Measurements from ENCODE around the gene NKX2-2. TPM values are rescaled to one million over a fixed set of nuclear protein-coding genes. Genes with fewer than 3 reads are reported as not detected.
A peak's percentile ranks its signal among the peaks of the same experiment; 100 is the strongest.

The NKX2-2 gene
- total and polyA plus RNA-seq, 5 donors, result not detected

DNA sequence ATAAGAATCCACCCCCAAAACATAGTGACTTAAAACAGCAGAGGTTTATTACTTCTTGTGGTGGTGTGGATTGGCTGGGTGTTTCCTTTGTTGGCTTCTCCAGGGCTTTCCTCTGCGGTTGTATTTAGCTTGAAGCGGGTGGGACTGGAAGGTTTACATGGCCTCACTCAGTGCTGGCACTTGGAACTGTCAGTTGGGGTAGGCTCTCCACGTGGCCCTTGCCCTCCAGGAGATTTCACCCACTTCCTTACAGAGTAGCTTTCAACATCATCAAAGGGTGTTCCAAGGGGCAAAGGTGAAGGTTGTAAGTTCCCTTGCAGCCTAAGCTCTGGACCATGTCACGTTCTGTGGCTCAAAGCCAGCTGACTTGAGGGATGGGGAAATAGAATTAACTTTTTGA, 32.5 kb upstream of the NKX2-2 start:
- H3K27me3 ChIP-seq (ENCODE audit: control insufficient read depth, insufficient read depth), result no peaks in the 10 kb centered on the region

DNA sequence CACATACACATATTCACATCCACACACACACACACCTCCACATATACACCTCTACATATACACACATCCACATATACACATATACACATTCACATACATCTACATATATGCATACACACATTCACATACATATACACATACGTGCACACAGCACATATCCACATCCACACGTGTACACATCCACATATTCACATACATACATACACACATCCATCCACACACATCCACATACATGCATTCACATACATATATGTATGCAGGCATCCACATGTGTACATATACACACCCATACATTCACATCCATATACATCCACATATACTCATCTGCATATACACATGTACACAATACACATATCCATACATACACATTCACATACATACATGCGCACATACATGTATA, 25.6 kb upstream of the NKX2-2 start:
- Histone ChIP-seq H3K27me3 (ENCODE audit: control insufficient read depth, insufficient read depth) (no peaks in the 10 kb centered on the region), H3K27ac (ENCODE audit: low read length) (no peak overlapping the region), H3K4me3 (ENCODE audit: low read length) (no peak overlapping the region), H3K4me1 (ENCODE audit: control insufficient read depth, insufficient read depth, low read length) (no peaks in the 10 kb centered on the region), H3K9me3 (ENCODE audit: control insufficient read depth, low read length) (no peaks in the 10 kb centered on the region)
- WGBS, result 74% methylated on average over 3 of the region's 3 CpGs
- DNase-seq (no peak), ATAC-seq (no peak)
- intact Hi-C loops (cut with DNase I), result no loop called here

More for the DNA sequence above, 32.5 kb upstream of the NKX2-2 start:
- no peak overlapping the region for H3K27ac ChIP-seq (ENCODE audit: low read length)
- H3K4me1 ChIP-seq (ENCODE audit: control insufficient read depth, insufficient read depth, low read length), result no peaks in the 10 kb centered on the region
- no peak overlapping the region for H3K4me3 ChIP-seq (ENCODE audit: low read length)
- DNase-seq, result peak in 1 of 3 donors; percentile 27
- H3K9me3 ChIP-seq (ENCODE audit: control insufficient read depth, low read length), result no peaks in the 10 kb centered on the region
- no peak for ATAC-seq
- intact Hi-C loops (cut with DNase I), result no loop called here
- 28% methylated on average over 4 of the region's 4 CpGs for WGBS

DNA sequence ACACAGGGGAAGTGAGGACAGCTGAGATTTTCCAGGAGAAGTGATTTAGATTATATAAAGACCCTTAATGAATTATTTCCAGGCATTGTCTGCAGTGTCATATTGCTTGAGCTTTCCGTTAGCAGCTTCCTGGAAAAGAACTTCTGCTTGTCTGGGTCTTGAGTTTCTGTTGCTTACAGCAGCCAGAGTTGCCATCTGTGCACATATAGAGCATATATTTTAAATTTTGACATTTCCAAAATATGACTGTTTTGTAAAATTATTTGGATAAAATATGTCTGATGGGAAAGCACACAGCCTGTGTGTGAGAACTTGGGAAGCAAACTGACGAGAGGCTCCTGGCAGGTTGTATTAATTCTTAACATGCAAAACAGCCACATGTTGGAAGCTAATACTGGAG, 21.0 kb upstream of the NKX2-2 start:
- Histone ChIP-seq H3K27me3 (ENCODE audit: control insufficient read depth, insufficient read depth) (no peaks in the 10 kb centered on the region), H3K27ac (ENCODE audit: low read length) (no peak overlapping the region), H3K9me3 (ENCODE audit: control insufficient read depth, low read length) (no peaks in the 10 kb centered on the region), H3K4me1 (ENCODE audit: control insufficient read depth, insufficient read depth, low read length) (no peaks in the 10 kb centered on the region), H3K4me3 (ENCODE audit: low read length) (no peak overlapping the region)
- 56% methylated on average over 2 of the region's 2 CpGs for WGBS
- intact Hi-C loops (cut with DNase I), result no loop called here
- DNase-seq, result no peak
- no peak for ATAC-seq

DNA sequence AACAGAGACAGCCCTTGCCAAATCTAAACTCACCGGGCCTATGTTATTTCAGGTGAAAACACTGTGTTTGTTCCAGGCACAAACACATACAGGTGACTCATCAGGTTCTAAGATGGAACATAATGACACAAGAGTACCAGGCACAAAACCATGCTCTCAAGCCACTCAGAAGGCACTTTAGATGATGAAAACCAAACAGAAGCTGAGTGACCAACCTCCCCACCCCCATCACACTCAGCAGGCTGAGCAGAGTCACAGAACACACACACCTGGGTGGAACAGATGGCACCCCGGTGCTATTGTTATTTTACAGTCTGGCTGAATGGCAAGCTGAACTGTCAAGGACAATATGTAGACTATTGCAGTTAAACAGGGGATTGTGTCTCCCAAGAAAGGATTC, 20.6 kb upstream of the NKX2-2 start:
- ATAC-seq, result no peak
- WGBS, result 64% methylated on average over 2 of the region's 2 CpGs
- intact Hi-C loops (cut with DNase I), result no loop called here

DNA sequence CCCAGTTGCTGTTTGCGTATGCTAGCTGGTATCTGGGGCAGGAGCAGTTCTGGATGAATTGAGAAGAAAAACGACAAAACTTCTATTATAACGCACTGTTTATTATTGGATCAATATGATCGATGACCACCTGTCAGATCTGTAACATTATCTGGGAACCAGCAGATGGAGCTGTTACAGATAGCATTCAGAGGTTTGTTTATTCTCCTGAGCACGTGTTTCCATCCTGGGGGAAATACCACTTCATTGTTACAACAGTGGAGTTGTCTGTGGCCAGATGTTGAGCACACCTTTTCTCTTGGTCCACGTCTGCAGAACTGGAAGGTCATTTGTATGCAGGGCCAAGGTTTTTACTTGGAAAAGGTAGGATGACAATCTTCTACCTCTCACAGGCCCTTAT, 16.0 kb upstream of the NKX2-2 start:
- no peak for DNase-seq

More for the DNA sequence above, 20.6 kb upstream of the NKX2-2 start:
- Histone ChIP-seq H3K27ac (ENCODE audit: low read length) (no peak overlapping the region), H3K4me1 (ENCODE audit: control insufficient read depth, insufficient read depth, low read length) (no peaks in the 10 kb centered on the region), H3K9me3 (ENCODE audit: control insufficient read depth, low read length) (no peaks in the 10 kb centered on the region), H3K27me3 (ENCODE audit: control insufficient read depth, insufficient read depth) (no peaks in the 10 kb centered on the region), H3K4me3 (ENCODE audit: low read length) (no peak overlapping the region)
- DNase-seq, result no peak

DNA sequence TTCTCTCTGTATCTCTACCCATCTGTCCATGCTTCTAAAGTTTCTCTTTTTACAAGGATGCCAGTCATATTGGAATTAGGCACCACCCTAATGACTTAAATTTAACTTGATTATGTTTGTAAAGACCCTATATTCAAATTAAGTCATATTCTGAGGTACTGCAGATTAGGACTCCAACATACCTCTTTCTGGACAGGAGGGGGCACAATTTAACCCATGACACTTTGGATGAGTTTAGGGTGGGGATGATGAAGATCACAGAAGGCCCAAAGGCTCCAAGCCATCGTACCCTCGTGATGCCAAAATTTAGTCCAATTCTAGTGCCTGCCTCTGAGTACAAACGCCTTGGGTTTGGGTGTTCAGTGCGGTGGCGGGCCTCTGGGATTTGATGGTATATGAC, 15.0 kb upstream of the NKX2-2 start:
- no peak for ATAC-seq
- 87% methylated on average over 5 of the region's 5 CpGs for WGBS
- DNase-seq, result no peak
- no peaks in the 10 kb centered on the region for H3K4me1 ChIP-seq (ENCODE audit: control insufficient read depth, insufficient read depth, low read length)
- H3K27me3 ChIP-seq (ENCODE audit: control insufficient read depth, insufficient read depth), result peaks cover 2% of the 10 kb centered on the region
- H3K9me3 ChIP-seq (ENCODE audit: control insufficient read depth, low read length), result no peaks in the 10 kb centered on the region
- intact Hi-C loops (cut with DNase I), result no loop called here
- H3K27ac ChIP-seq (ENCODE audit: low read length), result no peak overlapping the region
- H3K4me3 ChIP-seq (ENCODE audit: low read length), result no peak overlapping the region

More for the DNA sequence above, 16.0 kb upstream of the NKX2-2 start:
- Histone ChIP-seq H3K4me1 (ENCODE audit: control insufficient read depth, insufficient read depth, low read length) (no peaks in the 10 kb centered on the region), H3K27ac (ENCODE audit: low read length) (no peak overlapping the region), H3K9me3 (ENCODE audit: control insufficient read depth, low read length) (no peaks in the 10 kb centered on the region), H3K4me3 (ENCODE audit: low read length) (no peak overlapping the region), H3K27me3 (ENCODE audit: control insufficient read depth, insufficient read depth) (peaks cover 2% of the 10 kb centered on the region)
- intact Hi-C loops (cut with DNase I), result no loop called here
- WGBS, result 36% methylated on average over 6 of the region's 6 CpGs
- ATAC-seq, result no peak

DNA sequence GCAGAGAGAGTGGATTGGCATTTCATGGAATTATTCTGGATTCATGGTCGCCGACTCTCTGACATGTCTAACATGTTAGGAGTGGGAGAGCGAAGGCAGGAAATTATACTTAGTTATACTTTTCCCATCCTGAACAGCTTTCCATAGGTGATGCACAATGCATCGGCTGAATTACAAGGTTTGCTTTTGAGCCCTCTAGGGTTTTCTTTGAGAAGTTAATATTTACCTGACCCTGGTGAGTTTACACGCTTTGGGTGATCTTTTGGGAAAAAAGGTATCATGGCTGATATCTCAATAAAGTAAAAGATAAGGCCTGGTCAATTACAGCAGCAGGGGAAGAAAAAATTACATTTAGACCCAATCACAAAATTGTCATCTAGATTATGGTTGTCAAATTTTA, 14.0 kb upstream of the NKX2-2 start:
- WGBS, result 80% methylated on average over 5 of the region's 5 CpGs

DNA sequence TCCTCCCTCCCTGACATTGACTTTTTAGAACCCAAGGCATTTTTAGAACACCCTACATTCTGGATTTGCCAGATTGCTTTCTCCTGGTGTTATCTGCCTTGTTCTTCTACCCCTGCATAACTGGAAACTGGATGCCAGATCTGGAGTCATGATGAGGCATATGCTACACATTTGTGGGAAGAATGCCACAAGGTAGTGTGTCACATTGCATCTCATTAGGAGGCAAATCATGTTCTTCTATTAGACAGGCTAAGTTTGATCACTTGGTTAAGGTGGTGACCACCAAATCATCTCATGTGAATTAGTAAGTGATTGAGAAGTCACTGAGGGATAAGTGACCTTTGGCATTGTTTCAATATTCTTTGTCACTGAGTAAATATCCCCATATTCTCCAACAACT, 12.9 kb upstream of the NKX2-2 start:
- peaks cover 2% of the 10 kb centered on the region for H3K27me3 ChIP-seq (ENCODE audit: control insufficient read depth, insufficient read depth)
- no peaks in the 10 kb centered on the region for H3K9me3 ChIP-seq (ENCODE audit: control insufficient read depth, low read length)
- no peak for DNase-seq
- ATAC-seq, result no peak
- H3K27ac ChIP-seq (ENCODE audit: low read length), result no peak overlapping the region
- intact Hi-C loops (cut with DNase I), result no loop called here
- H3K4me3 ChIP-seq (ENCODE audit: low read length), result no peak overlapping the region
- H3K4me1 ChIP-seq (ENCODE audit: control insufficient read depth, insufficient read depth, low read length), result no peaks in the 10 kb centered on the region

More for the DNA sequence above, 14.0 kb upstream of the NKX2-2 start:
- Histone ChIP-seq H3K27ac (ENCODE audit: low read length) (no peak overlapping the region), H3K4me3 (ENCODE audit: low read length) (no peak overlapping the region), H3K4me1 (ENCODE audit: control insufficient read depth, insufficient read depth, low read length) (no peaks in the 10 kb centered on the region), H3K9me3 (ENCODE audit: control insufficient read depth, low read length) (no peaks in the 10 kb centered on the region), H3K27me3 (ENCODE audit: control insufficient read depth, insufficient read depth) (peaks cover 2% of the 10 kb centered on the region)
- intact Hi-C loops (cut with DNase I), result no loop called here
- no peak for DNase-seq
- no peak for ATAC-seq

DNA sequence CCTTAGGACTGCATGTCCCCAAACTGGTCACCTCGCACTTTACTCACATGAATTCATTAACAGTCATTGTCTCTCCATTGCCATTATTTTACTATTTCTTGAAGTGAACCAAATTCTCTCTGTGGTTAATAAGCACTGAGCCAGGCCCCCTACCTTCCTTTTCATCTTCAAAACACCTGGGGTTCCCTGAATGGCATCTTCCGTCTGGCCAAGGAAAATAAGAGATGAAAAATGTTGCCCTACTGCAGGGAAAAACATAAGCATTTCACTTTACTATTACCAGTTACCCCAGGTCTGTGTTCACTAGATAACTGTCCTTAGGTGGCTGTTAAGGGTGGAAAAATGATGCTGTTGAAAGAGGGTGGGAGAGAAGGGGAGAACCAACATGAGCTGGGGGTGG, 10.0 kb upstream of the NKX2-2 start:
- DNase-seq (no peak), ATAC-seq (no peak)
- no peaks in the 10 kb centered on the region for H3K9me3 ChIP-seq (ENCODE audit: control insufficient read depth, low read length)
- H3K4me1 ChIP-seq (ENCODE audit: control insufficient read depth, insufficient read depth, low read length), result no peaks in the 10 kb centered on the region
- H3K4me3 ChIP-seq (ENCODE audit: low read length), result no peak overlapping the region
- H3K27ac ChIP-seq (ENCODE audit: low read length), result no peak overlapping the region
- H3K27me3 ChIP-seq (ENCODE audit: control insufficient read depth, insufficient read depth), result peaks cover 2% of the 10 kb centered on the region
- intact Hi-C loops (cut with DNase I), result no loop called here
- WGBS, result 9% methylated on average over 2 of the region's 2 CpGs

DNA sequence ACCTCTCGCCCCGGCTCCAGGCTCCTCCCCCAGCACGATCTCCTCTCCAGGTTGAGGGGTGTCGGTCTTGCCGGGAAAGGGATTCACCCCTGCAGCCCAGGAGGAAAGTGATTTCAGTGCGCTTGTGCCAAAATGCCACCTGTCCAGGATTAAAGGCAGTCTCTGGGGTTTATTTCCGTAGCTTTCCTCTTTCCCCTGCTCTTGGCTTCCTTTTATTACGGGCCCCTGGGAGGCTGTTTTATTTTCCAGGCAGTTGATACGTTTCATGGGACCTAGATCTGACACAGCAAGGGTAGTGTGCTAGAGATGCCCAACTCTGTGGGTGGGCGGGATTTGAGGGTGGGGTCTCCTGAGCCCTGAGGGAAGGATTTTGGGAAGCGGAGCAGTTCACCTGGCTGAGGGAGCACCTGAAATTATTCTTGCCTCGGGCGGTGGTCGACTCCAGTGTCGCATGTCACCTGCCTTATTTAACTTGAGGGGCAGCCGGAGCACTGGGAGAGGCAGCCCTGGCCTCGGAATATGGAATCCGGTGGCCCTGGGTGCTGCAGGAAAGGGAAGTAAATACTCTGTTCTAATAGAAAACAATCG, 9.5 kb upstream of the NKX2-2 start:
- Histone ChIP-seq H3K27ac (ENCODE audit: low read length) (no peak overlapping the region), H3K4me1 (ENCODE audit: control insufficient read depth, insufficient read depth, low read length) (no peaks in the 10 kb centered on the region), H3K4me3 (ENCODE audit: low read length) (no peak overlapping the region), H3K27me3 (ENCODE audit: control insufficient read depth, insufficient read depth) (peaks cover 2% of the 10 kb centered on the region), H3K9me3 (ENCODE audit: control insufficient read depth, low read length) (no peaks in the 10 kb centered on the region)
- intact Hi-C loops (cut with DNase I), result no loop called here
- 2% methylated on average over 19 of the region's 19 CpGs for WGBS
- no peak for ATAC-seq
- no peak for DNase-seq

DNA sequence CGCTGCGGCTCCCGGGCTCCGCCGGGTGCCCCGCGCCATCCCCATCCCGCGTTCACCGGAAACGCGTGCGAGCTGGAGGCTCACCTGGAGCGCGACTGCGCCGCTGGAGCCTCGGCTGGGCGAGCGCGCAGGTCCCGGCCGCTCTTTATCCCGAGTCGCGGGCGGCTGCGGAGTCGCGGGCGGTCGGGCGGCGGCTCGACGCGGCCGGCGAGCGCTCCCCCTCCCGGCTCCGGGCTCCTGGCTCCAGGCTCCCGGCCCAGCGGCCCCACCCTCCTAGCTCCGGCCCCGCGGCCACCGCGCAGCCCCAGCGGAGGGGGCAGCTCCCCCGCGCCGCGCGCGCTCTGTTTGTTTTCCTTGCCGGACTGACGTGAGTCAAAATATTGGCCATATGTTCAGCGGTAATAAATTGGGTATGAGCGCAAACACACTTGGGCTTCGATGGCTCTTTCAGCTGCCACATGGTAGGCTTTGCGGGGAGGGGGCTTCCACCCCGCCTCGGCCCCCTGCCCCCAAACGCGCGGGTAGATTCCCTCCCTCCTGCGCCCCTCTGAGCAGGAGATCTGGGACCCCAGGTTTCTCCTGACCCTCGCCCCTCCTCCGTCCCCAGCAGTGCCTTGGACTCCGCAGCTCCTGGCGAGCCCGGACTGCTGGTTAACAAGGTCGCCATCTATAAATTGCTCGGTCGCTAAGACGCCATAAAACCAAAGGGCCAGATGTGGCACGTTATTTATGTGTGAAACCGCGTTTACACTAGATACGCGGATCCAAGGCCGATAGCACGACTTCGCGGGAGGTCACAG, 8.8 kb upstream of the NKX2-2 start:
- ATAC-seq (no peak), DNase-seq (no peak)
- H3K9me3 ChIP-seq (ENCODE audit: control insufficient read depth, low read length), result no peaks in the 10 kb centered on the region
- no peaks in the 10 kb centered on the region for H3K4me1 ChIP-seq (ENCODE audit: control insufficient read depth, insufficient read depth, low read length)
- H3K27me3 ChIP-seq (ENCODE audit: control insufficient read depth, insufficient read depth), result peaks cover 2% of the 10 kb centered on the region
- WGBS, result under 1% methylated on average over 86 of the region's 86 CpGs
- H3K27ac ChIP-seq (ENCODE audit: low read length), result no peak overlapping the region
- intact Hi-C loops (cut with DNase I), result no loop called here
- H3K4me3 ChIP-seq (ENCODE audit: low read length), result peak overlapping the region; percentile 21
